ENCODE measurements around the gene PHOX2B. TPM values are rescaled to one million over a fixed set of nuclear protein-coding genes. Genes with fewer than 3 reads are reported as not detected.

PHOX2B gene
- total RNA-seq, 1 experiment from 2014 or later = not detected

DNA sequence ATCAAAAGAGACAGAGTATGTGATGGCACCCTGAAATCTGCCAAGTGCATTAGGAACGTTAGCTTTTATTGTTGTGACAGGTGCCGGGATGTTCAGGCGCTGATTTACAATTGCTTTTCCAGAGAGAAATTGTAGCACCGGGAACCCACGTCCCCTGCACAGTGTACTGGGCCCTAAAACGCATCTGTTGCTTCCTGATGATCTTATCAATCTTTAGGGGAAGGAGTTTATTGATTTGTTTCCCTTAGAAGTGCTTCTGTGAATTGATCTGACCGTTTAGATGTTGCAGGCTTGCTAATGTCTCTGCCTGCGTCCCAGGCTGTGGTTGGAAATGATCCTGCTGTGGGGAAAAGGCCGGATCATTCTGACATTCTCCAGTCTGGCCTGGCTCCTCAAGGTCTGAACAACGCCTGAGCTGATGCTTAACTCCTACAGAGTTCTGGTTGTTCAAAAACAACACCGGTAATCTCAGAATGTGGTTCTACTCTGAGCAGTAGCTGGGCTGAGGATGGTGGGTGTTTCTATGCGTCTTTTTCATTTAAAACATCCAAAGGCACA is 16.9 kb downstream of the PHOX2B start:
- no peak for TF ChIP-seq EZH2phosphoT487 (IDR thresholded peaks at IDR 0.05; ENCODE audit: borderline replicate concordance, low read length)
- TF ChIP-seq, protein P1, sequence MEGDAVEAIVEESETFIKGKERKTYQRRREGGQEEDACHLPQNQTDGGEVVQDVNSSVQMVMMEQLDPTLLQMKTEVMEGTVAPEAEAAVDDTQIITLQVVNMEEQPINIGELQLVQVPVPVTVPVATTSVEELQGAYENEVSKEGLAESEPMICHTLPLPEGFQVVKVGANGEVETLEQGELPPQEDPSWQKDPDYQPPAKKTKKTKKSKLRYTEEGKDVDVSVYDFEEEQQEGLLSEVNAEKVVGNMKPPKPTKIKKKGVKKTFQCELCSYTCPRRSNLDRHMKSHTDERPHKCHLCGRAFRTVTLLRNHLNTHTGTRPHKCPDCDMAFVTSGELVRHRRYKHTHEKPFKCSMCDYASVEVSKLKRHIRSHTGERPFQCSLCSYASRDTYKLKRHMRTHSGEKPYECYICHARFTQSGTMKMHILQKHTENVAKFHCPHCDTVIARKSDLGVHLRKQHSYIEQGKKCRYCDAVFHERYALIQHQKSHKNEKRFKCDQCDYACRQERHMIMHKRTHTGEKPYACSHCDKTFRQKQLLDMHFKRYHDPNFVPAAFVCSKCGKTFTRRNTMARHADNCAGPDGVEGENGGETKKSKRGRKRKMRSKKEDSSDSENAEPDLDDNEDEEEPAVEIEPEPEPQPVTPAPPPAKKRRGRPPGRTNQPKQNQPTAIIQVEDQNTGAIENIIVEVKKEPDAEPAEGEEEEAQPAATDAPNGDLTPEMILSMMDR (conservative IDR thresholded peaks at IDR 0.05; ENCODE audit: low read depth, low read length) = no peak
- TF ChIP-seq EZH2 (IDR thresholded peaks at IDR 0.05; ENCODE audit: low read length, unreplicated experiment) = no peak
- Histone ChIP-seq H3K9me2 (replicated peaks; ENCODE audit: low read length) (no peaks in the 10 kb centered on the region), H3K27me3 (ENCODE audit: low read length) (no peaks in the 10 kb centered on the region), H3K79me2 (ENCODE audit: low read length) (no peaks in the 10 kb centered on the region), H3K4me2 (ENCODE audit: low read length) (no peak overlapping the region), H3K4me1 (ENCODE audit: insufficient read depth, low read length) (no peaks in the 10 kb centered on the region), H3K9ac (ENCODE audit: low read length) (no peak overlapping the region), H3F3A (ENCODE audit: low read length, unreplicated experiment) (no peaks in the 10 kb centered on the region), H2AFZ (ENCODE audit: low read length) (no peak overlapping the region), H3K4me3 (ENCODE audit: low read length) (no peak overlapping the region), H3K36me3 (ENCODE audit: low read depth, low read length) (no peaks in the 10 kb centered on the region), H3K27ac (ENCODE audit: low read length) (no peak overlapping the region), H3K9me3 (ENCODE audit: low read length) (no peaks in the 10 kb centered on the region), H4K20me1 (ENCODE audit: low read length) (no peaks in the 10 kb centered on the region)
- intact Hi-C loops (cut with micrococcal nuclease) = no loop called here
- CTCF ChIA-PET = no interaction called here
- no TSS peak for BruUV-seq (replicated peaks)
- no peak for DNase-seq
- no peak for ATAC-seq
- POLR2A ChIA-PET (ENCODE audit: unreplicated experiment) = no interaction called here

DNA sequence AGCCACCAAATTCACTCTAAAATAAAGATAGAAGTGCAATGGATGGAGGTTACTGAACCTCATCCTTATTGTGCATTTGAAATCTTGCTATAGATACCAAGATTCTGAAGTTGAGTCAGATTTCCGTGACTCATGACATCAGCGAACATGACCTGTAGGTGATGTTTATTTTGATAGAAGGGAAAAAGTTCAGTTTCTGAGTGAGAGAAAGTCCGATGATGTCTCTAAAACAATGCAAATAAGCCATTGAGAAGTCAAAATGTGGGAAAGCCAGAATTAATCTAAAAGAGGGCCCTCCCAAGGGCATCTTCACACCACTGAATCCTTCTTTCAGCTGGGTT is 20.0 kb downstream of the PHOX2B start:
- no peaks in the 10 kb centered on the region for H3K79me2 ChIP-seq (ENCODE audit: low read length)
- no TSS peak for BruUV-seq (replicated peaks)
- H3K4me3 ChIP-seq (ENCODE audit: low read length) = no peak overlapping the region
- H3K4me1 ChIP-seq (ENCODE audit: insufficient read depth, low read length) = no peaks in the 10 kb centered on the region
- H3K27me3 ChIP-seq (ENCODE audit: low read length) = no peaks in the 10 kb centered on the region
- POLR2A ChIA-PET (ENCODE audit: unreplicated experiment) = no interaction called here
- intact Hi-C loops (cut with micrococcal nuclease) = no loop called here
- H3F3A ChIP-seq (ENCODE audit: low read length, unreplicated experiment) = no peaks in the 10 kb centered on the region
- TF ChIP-seq EZH2 (IDR thresholded peaks at IDR 0.05; ENCODE audit: low read length, unreplicated experiment) = no peak
- no peak for TF ChIP-seq EZH2phosphoT487 (IDR thresholded peaks at IDR 0.05; ENCODE audit: borderline replicate concordance, low read length)
- TF ChIP-seq, protein P1 (conservative IDR thresholded peaks at IDR 0.05; ENCODE audit: low read depth, low read length) = no peak
- no peaks in the 10 kb centered on the region for H4K20me1 ChIP-seq (ENCODE audit: low read length)
- no peak overlapping the region for H3K27ac ChIP-seq (ENCODE audit: low read length)
- no peak overlapping the region for H2AFZ ChIP-seq (ENCODE audit: low read length)
- no peaks in the 10 kb centered on the region for H3K9me3 ChIP-seq (ENCODE audit: low read length)
- CTCF ChIA-PET = no interaction called here
- H3K9ac ChIP-seq (ENCODE audit: low read length) = no peak overlapping the region
- no peak for ATAC-seq
- H3K4me2 ChIP-seq (ENCODE audit: low read length) = no peak overlapping the region
- H3K9me2 ChIP-seq (replicated peaks; ENCODE audit: low read length) = no peaks in the 10 kb centered on the region
- peak; percentile 21 for DNase-seq
- no peaks in the 10 kb centered on the region for H3K36me3 ChIP-seq (ENCODE audit: low read depth, low read length)

DNA sequence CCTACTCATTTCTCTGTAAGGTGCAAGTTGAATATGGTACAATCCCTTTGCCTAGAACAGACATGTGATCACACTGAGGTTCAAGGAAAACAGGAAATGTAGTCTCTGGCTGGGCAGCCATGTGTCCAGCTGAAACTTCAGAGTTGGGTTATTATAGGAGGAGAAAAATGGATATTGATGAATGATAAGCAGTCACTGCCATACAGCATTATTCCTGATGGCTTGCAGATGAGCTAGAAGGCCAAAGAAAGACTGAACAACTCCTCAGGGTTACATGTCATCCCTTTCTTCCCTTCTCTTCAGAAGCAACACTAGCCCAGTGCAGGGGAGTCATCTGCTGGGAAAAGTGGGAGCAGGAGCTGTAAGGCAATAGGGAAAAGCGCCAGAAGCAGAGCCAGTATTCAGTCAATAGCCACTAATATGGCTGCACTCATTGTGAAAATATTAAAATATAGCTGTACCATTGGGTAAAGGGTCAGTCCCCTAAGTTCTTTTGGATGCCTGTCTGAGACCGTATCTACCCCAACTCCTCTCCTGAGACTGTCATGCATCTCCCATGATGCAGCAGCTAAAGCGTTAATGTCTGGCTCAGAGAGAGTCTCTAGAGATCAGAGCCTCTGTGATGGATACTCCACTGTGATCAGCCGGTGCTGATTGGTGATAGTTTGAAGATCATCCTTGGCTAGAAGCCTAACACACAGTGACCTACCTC is 20.5 kb downstream of the PHOX2B start:
- H3K79me2 ChIP-seq (ENCODE audit: low read length) = no peaks in the 10 kb centered on the region
- H3K4me2 ChIP-seq (ENCODE audit: low read length) = no peak overlapping the region
- DNase-seq = no peak
- no peak overlapping the region for H2AFZ ChIP-seq (ENCODE audit: low read length)
- CTCF ChIA-PET = no interaction called here
- no peaks in the 10 kb centered on the region for H3F3A ChIP-seq (ENCODE audit: low read length, unreplicated experiment)
- no peak overlapping the region for H3K9ac ChIP-seq (ENCODE audit: low read length)
- no peaks in the 10 kb centered on the region for H4K20me1 ChIP-seq (ENCODE audit: low read length)
- POLR2A ChIA-PET (ENCODE audit: unreplicated experiment) = no interaction called here
- H3K9me3 ChIP-seq (ENCODE audit: low read length) = no peaks in the 10 kb centered on the region
- H3K36me3 ChIP-seq (ENCODE audit: low read depth, low read length) = no peaks in the 10 kb centered on the region
- no peaks in the 10 kb centered on the region for H3K4me1 ChIP-seq (ENCODE audit: insufficient read depth, low read length)
- H3K27ac ChIP-seq (ENCODE audit: low read length) = no peak overlapping the region
- H3K4me3 ChIP-seq (ENCODE audit: low read length) = no peak overlapping the region
- no peak for TF ChIP-seq EZH2 (IDR thresholded peaks at IDR 0.05; ENCODE audit: low read length, unreplicated experiment)
- TF ChIP-seq EZH2phosphoT487 (IDR thresholded peaks at IDR 0.05; ENCODE audit: borderline replicate concordance, low read length) = no peak
- TF ChIP-seq, protein P1 (conservative IDR thresholded peaks at IDR 0.05; ENCODE audit: low read depth, low read length) = no peak
- no peak for ATAC-seq
- intact Hi-C loops (cut with micrococcal nuclease) = no loop called here
- H3K9me2 ChIP-seq (replicated peaks; ENCODE audit: low read length) = no peaks in the 10 kb centered on the region
- BruUV-seq (replicated peaks) = no TSS peak
- H3K27me3 ChIP-seq (ENCODE audit: low read length) = no peaks in the 10 kb centered on the region
